Effector CD4-positive, alpha-beta T cell (primary cell): Measurements from ENCODE around the gene MGLL.

Source experiments
- DNase-seq: peaks from one replicate; pipeline ENCODE4 v3.0.0-alpha.2; 2020

MGLL gene

GRCh38 chr3:127809211-127809610 is 13.1 kb downstream of the MGLL start:
- DNase-seq: no peak

GRCh38 chr3:127808197-127808596 is 14.1 kb downstream of the MGLL start:
- no peak for DNase-seq

GRCh38 chr3:127805026-127805753 is 17.1 kb downstream of the MGLL start:
- no peak for DNase-seq

GRCh38 chr3:127804141-127804540 is 18.2 kb downstream of the MGLL start:
- DNase-seq: no peak

GRCh38 chr3:127803619-127804018 is 18.7 kb downstream of the MGLL start:
- no peak for DNase-seq

DNA sequence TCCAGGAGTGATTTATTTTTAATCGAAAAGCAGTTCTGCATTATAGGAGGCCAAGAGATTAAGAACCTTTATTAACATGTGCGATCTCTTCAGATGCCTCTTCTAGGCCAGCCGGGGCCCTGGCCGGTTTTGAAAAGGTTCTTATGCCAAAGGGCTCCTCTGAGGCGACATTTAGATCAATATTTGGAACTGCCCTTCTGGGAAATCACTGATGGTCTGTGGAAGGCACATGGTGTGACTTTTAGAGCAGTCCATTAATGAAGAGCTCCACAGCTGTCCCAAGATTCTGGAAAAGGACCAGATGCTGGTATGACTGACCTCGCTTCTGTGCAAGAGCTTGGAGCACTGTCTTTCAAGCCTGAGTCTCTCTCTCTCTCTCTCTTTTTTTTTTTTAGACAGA is 19.7 kb downstream of the MGLL start:
- DNase-seq: no peak

DNA sequence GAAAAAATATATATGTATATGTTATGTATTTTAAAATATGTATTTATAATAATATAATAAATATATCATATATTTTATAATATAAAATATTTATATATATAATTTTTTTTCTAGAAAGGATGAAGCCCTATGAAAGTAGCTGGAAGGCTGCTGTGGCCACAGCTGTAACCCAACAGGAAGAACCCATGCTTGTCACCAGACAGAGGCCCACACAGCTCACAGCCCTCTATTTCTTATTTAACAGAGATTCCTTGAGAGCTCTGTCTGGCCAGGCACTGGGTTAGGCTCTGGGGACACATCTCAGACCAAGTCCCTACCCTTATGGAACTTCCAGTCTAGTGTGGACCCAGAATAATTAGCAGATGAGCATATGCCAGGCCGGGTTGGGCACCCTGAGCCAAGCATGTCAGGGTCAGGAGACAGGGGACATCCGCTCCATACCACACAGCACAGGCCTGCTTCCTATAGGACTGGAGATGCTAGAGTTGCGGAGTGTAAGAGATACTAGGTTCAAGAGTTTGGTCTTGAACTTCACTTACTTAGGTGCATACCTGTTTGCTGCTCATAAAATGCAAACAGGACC is 20.5 kb downstream of the MGLL start:
- no peak for DNase-seq

GRCh38 chr3:127800508-127800907 is 21.8 kb downstream of the MGLL start:
- DNase-seq: no peak

- no peak for DNase-seq
These were observed 22.7 kb downstream of the MGLL start for GRCh38 chr3:127799476-127800222.

GRCh38 chr3:127798716-127799115 is 23.6 kb downstream of the MGLL start:
- DNase-seq: no peak

DNA sequence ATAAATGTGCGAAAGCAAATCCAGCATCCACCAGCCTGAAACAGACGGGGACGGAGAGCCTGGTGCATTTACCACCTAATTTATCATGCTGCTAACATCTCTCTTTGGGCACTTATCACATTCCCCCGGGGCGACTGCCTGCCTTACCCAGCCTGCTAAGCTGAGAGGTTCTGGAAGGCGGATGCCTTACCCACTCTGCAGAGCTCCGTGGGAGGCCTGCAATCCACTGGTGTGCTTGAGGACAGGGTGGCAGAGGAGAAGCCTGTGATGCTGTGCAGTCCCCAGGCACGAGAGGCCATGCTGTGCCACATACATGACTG is 25.5 kb downstream of the MGLL start:
- no peak for DNase-seq

GRCh38 chr3:127796045-127796830 is 26.1 kb downstream of the MGLL start:
- DNase-seq: no peak

- no peak for DNase-seq
These were observed 27.3 kb downstream of the MGLL start for GRCh38 chr3:127794972-127795371.

- DNase-seq: no peak
These were observed 27.9 kb downstream of the MGLL start for GRCh38 chr3:127794402-127794801.

DNA sequence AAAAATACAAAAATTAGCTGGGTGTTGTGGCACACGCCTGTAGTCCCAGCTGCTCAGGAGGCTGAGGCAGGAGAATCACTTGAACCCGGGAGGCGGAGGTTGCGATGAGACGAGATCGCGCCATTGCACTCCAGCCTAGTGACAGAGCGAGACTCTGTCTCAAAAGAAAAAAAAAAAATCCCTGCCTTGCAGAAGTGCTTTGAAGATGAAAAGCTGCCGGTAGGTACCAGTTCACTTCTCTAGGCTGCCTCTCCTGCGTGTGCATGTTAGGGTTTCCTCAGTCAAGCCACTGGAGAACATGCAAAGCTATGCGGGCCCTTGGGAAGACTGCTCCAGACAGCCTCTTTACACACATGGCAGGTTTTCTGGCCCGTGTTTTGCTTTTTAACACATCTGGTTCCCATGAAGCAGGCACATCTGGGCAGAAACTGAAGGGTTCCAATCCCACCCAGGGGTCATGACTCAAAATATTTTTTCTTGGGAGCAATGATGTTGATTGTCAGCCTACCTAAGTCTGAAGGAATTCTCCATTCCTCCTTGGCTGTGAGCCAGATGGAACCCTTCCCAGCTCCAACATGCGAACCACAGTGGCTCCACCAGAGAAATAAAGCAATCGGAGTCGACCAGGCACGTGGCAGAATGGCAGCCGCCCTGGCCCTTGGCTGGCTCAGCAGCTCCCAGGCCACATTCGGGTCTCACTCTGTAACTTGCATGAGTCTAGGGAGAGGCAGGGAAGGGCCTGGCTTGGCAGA is 29.6 kb downstream of the MGLL start:
- no peak for DNase-seq

- DNase-seq: no peak
These were observed 30.9 kb downstream of the MGLL start for GRCh38 chr3:127791221-127791913.

DNA sequence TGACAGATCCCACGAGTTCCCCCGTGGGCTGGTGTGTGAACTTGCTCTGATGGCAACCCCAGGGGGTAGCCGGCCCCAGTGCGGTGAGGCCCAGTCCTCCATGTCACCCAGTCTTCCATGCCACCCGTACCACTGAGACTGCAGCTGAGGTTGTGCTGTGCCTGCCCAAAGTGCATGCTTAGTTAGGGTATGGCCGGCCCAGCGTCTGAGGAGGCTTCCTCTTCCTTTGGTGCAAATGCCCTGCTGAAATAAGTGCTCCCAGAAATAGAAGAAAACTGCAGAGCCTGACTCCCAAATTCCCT is 31.5 kb downstream of the MGLL start:
- DNase-seq: no peak

- DNase-seq: no peak
These were observed 32.1 kb downstream of the MGLL start for GRCh38 chr3:127789990-127790881.

DNA sequence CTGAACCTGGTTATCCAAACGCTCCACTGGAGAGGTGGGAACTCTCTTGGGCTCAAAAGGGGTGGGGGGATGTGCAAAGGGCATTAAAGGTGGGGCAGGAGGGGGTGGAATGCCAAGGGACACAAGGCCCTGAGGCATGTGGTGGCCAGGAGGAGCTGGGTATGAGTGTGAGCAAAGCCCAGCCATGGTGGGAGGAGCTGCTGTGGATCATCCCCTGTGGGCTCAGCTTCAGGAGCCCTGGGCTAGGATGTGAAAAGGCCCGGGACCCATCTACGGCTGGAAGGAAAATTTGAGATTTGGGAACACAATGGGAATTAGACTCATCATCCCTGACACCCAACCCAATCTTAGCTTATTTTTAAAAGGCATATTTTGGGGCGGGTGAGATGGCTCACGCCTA is 33.3 kb downstream of the MGLL start:
- no peak for DNase-seq

GRCh38 chr3:127788451-127788909 is 33.8 kb downstream of the MGLL start:
- DNase-seq: no peak
